ENCODE results near the gene SLC44A5.
"Not testable (repeated sequence)": the region's sequence is repeated elsewhere in the genome, so short reads cannot be mapped to it uniquely, and the experiment has no call there.

Gene SLC44A5

DNA sequence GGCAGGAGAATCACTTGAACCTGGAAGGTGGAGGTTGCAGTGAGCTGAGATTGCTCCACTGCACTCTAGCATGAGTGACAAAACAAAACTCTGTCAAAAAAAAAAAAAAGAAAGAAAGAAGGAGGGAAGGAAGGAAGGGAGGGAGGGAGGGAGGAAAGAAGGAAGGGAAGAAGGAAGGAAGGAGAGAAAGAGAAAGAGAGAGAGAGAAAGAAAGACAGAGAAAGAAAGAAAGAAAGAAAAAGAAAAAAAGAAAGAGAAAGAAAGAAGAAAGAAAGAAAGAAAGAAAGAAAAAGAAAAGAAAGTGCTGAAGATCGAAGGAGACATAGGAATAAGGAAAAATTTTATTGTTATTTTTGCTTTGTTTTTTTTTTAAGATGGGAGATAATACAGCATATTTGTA, 166.7 kb downstream of the SLC44A5 start:
- no peak for DNase-seq

DNA sequence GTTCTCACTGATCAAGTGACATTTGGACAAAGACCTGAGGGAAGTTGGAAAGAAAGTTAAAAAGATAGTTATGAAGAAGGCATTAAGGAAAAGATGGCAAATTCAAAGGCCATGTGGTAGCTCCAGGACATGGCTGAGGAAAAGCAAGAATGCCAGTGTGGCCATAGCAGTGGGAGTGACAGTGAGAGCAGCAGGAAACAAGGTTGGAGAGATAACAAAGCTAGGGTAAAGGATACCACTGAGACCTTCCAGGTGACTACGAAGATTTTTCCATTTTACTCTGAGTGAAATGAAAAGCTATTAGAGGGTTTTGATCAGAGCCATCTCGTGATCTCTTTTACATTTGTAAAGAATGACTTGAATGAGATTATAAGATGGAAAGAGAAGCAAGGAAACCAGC, 170.6 kb downstream of the SLC44A5 start:
- no peak for DNase-seq

DNA sequence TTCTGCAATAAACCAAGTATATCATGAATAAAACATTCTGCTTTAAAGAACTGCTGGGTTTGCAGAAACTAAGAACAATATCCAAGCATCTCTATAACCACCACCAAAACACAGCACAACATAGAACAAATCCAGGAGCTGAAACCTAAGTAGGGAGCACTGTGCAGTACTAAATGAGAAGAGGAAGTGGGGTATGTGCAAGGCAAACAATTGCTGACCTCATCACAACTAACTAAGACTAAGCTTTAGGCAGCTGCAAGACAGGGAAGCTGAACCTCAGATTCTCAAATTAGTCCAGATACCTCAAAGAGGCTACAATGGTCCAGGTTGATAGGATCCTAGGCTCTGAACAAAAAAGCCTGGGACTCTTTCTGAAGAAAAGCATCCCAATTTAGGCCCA, 172.6 kb downstream of the SLC44A5 start:
- DNase-seq = no peak

DNA sequence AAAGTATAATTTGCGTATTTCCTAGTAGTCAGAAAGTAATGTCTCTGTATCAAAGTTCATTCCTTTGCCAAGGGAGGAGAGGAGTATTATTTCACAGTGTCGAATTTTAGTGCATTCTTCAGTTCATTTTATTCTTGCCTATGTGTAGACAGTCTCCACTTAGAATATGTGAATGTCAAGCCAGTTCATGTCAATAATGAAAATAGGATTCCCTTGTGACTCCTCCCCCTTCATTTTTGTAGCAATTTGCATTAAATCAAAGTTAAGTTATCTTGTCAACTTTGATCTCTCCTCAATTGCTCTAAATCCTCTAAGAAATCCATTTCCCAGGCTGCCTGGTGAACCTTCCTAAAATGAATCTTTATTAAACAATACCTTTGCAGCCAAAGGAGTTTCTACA, 179.1 kb downstream of the SLC44A5 start:
- no peak for DNase-seq

DNA sequence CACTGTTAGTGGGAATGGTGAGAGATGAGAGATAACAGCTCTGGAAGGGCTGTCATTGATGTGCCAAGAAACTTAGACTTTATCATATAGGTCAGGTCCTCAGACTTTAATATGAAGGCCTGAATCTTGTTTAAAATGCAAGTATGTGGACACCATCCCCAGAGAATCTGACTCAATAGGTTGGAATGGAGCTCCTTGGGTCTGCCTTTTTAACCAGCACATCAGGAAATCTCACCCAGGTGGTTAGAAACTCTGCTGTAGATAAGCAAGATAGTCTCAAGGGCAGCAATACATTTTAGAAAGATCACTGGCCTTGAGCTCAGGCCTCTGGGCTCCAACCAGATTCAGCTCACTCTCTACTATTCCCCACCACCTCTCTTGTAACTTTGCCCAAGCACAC, 180.4 kb downstream of the SLC44A5 start:
- DNase-seq = no peak

DNA sequence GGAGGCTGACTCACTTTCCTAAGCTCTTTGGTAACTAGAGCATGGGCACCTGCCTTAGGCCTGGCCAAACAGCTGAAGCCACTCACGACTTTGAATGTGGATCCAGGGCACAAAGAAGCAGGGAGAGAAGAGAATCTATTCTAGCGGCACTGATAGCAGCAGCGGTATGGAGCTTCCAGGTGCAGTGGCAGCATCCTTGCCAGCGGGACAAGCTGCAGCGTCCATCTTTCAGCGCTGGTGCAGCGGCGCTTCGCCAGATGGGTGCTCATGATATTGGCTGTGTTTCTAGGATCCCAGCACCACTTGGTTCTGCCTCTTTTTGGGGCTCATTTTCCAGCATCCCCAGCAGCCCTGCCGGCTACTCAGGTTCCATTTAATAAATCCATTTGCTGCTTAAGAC, 184.2 kb downstream of the SLC44A5 start:
- DNase-seq = no peak

DNA sequence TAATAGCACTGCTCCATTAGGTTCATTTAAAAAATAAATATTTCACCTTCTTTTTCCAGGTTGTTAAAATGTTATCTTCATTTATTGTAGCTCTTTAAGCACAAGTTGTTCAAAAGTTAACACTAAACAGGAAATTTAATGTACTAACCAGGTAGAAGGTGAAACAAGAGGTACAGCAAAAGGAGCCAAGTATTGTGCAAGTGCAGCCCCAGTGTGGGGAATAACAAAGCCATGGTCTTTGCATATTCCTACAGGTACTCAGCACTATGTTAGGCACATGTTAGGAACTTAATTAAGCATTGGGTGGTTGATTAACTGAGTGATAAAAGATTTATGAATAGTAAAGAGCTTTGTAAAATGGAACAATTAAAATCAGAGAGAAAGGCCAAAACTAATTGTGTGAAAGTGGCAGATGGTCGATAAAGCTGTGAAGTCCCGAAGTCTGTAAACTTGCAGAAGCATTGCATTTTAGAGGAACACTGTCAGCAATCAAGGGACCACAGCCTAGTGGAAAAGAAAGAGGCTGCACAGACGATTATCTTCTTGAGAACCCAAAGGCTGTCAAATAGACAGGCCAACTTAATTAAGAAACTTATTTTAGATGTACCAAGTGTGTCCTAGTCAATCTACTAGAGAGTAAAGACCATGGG, 185.8 kb downstream of the SLC44A5 start:
- no peak for DNase-seq

DNA sequence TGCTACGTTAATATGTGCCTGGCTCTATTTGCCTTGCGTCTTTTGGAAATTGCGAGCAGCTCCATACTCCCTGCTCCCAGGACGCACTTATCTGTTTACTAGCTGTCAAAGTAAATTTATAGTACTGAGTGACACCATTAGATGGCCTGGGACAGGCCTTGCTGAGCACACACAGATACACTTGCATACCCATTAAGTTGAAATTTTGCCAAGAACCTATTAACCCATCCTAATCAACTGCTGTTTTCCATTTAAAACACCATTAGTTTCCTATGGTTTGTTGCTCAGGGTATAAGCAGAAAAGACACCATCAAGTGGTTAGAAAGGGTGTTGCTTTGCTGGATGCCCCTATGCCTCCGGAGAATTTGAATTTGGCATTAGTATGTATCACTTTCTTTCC, 187.3 kb downstream of the SLC44A5 start:
- no peak for DNase-seq

DNA sequence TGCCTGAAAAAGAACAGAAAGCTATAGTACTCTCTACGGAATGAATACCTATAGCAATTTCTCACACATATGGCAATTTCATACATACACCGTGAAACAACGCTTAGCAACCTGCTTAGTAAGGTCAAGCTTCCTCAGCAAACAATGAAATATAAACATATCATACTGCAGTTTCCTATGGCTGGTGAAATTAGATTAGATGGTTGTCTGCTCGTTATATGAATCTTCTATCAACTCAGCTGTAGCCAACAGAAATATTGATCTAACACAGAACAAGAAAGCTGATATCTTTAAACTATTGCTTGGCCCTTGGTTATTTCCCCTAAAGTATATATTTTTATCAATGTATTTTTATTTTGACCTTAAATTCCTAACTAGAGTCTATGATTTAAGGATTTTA, 187.8 kb downstream of the SLC44A5 start:
- DNase-seq = no peak

DNA sequence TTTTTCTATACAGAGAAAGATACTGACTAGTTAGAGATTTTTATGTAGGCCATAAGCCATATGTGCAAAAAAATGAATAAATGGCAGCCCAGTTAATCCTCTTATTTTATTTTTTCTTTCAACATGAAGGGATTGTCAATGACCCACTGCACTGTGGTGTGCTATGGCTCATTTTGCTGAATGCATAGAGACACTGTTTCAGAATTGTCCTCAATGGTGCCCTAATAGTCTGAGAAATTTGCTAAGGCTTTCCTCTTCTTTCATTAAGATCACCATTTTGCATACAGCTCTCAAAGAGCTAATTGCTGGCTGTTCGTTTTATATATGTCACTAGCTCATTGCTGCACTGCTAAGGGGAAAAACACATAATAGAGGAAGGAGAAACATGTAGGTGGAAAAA, 189.5 kb downstream of the SLC44A5 start:
- no peak for DNase-seq

DNA sequence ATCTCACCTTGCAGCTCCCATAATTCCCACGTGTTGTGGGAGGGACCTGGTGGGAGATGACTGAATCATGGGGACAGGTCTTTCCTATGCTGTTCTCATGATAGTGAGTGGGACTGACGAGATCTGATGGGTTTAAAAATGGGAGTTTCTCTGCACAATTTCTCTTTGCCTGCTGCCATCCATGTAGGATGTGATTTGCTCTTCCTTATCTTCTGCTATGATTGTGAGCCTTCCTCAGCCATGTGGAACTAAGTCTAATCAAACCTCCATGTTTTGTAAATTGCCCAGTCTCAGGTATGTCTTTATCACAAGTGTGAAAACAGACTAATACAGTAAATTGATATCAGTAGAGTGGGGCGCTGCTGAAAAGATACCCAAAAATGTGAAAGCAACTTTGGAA, 195.7 kb downstream of the SLC44A5 start:
- DNase-seq = no peak

DNA sequence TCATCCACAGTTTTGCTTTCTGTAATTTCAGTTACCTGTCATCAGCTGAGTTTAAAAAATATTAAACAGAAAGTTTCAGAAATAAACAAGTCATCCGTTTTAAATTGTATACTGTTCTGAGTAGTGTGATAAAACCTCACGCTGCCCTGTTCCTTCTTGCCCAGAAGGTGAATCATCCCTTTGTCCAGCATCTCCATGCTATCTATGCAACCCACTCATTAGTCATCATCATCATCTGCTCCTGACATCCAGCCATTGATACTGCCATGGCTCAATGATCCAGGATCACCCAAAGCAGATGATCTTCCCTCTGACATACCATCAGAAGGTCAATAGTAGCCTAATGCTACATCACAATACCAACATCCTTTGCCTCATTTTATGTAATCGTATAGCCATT, 198.3 kb downstream of the SLC44A5 start:
- no peak for DNase-seq

DNA sequence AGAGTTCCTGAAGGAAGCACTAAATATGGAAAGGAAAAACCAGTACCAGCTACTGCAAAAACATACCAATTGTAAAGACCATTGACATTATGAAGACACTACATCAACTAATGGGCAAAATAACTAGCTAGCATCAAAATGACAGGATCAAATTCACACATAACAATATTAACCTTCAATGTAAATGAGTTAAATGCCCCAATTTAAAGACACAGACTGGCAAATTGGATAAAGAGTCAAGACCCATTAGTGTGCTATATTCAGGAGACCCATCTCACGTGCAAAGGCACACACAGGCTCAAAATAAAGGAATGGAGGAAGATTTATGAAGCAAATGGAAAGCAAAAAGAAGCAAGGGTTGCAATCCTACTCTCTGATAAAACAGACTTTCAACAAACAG, 206.2 kb downstream of the SLC44A5 start:
- DNase-seq = not testable (repeated sequence)

DNA sequence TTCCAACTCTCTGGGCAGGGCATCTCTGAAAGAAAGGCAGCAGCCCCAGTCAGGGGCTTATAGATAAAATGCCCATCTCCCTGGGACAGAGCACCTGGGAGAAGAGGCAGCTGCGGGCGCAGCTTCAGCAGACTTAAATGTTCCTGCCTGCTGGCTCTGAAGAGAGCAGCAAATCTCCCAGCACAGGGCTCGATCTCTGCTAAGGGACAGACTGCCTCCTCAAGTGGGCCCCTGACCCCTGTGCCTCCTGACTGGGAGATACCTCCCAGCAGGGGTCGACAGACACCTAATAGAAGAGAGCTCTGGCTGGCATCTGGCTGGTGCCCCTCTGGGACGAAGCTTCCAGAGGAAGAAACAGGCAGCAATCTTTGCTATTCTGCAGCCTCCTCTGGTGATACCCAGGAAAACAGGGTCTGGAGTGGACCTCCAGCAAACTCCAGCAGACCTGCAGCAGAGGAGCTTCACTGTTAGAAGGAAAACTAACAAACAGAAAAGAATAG, 207.7 kb downstream of the SLC44A5 start:
- not testable (repeated sequence) for DNase-seq

DNA sequence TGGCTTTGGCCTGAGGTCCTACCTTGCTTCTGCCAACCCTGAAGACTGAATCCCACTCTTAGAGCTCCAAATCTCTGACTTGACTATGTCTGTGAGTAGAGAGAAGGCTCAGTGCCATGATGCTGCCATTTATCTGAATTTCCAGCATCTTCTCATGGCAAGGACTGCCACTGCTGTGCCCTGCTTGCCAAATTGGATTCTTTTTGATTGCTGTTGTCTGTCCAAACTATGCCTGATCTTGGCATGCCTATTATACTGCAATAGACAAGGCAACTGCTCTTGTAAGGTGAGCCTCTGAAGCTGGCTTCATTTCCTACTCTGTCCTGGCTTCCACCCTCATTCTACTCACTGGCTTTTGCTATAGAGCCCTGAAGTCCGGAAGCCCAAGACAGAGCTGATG, 210.2 kb downstream of the SLC44A5 start:
- no peak for DNase-seq

DNA sequence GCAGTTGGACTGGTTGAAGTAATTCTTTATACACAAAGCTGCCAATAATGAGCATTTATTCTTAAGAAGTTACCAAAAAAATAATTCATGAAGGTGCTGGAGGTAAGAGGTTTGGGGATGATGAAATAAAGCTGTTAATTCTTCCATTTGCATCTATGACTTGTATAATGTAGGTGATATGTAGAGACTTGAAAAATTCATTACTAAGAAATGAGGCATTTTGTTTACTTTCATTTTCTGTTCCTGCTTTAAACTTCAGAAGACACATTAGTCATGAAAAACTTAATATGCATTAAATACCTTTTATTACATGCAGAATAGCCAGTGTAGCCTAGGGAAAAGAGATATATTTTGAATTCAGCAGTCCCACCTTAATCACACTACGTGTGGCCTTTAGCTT, 214.2 kb downstream of the SLC44A5 start:
- DNase-seq = no peak

DNA sequence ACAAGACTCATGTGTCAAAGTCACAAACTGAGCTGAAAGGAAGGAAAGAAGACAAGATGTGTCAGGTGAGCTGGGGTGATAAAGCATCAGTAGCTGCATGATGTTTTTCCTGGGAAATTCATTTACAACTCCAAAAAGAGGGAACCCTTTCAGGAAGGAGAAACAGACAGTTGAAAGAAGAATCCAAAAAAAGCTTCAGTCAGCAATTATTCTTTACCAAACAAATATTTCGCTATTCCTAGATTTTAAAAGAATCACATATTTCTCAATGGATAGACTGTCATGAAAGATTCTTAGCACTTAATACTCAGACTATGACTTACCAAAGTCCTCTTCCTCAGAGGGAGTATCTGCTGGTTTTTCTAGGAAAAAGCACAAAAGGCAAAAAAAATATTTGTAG, 214.7 kb downstream of the SLC44A5 start:
- DNase-seq = no peak

DNA sequence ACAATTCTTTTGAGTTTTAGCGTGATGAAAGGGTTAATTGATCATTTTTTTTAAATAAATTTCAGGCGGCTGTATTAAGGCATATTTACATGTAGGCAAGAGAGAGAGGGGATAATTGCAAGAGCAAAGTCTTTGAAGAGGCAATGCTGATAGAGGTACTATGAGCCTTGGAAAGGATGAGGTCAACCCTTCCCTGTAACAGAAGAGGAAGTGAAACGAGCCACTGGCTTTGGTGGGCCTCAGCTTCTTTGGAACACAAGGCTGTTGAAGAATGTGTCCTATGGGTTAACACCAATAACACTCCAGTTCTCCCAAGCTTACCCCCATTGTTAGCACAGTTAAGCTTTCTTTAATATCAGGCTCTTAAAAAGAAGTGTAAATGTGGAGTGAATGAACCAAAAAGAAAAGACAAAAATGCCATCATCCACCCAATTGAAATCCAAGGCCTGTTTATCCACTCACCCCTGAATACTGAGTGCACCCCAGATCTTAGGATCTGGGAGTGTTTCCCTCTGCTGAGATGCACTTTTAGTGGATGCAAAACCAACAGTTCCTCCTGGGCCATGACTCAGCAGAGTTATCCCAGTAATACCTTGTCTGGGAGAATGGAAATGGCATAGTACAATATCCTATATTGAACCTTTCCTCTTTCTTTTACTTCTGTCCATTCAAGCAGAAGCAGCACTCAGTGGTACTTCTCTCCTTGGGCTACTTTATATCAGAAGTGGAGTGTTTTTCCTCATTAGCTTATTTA, 216.4 kb downstream of the SLC44A5 start:
- DNase-seq = no peak

DNA sequence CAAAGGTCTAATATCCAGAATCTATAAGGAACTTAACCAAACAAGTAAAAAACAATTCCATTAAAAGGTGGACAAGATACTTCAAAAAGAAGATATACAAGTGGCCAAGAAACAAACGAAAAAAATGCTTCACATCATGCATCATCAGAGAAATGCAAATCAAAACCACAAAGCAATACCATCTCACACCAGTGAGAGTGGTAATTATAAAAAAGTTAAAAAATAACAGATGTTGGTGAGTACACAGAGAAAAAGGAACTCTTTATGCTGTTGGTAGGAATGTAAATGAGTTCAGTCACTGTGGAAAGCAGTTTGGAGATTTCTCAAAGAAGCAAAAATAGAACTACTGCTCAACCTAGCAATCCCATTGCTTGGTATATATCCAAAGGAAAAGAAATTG, 218.6 kb downstream of the SLC44A5 start:
- no peak for DNase-seq

DNA sequence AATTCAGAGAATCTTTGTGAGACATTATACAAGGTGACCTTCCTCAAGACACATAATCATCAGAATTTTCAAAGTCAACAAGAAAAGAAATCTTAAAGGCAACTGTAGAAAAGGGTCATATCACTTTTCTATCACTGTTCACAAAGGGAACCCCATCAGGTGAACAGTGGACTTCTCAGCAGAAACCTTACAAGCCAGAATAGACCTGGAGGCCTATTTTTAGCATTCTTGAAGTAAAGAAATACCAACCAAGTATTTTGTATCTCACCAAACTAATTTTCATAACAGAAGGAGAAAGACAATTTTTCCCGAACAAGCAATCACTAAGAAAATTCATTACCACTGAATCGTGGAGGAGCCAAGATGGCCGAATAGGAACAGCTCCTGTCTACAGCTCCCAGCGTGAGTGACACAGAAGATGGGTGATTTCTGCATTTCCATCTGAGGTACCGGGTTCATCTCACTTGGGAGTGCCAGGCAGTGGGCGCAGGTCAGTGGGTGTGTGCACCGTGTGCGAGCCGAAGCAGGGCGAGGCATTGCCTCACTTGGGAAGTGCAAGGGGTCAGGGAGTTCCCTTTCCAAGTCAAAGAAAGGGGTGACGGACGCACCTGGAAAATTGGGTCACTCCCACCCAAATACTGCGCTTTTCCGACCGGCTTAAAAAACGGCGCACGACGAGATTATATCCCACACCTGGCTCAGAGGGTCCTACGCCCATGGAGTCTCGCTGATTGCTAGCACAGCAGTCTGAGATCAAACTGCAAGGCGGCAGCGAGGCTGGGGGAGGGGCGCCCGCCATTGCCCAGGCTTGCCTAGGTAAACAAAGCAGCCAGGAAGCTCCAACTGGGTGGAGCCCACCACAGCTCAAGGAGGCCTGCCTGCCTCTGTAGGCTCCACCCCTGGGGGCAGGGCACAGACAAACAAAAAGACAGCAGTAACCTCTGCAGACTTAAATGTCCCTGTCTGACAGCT, 235.2 kb downstream of the SLC44A5 start:
- not testable (repeated sequence) for DNase-seq

DNA sequence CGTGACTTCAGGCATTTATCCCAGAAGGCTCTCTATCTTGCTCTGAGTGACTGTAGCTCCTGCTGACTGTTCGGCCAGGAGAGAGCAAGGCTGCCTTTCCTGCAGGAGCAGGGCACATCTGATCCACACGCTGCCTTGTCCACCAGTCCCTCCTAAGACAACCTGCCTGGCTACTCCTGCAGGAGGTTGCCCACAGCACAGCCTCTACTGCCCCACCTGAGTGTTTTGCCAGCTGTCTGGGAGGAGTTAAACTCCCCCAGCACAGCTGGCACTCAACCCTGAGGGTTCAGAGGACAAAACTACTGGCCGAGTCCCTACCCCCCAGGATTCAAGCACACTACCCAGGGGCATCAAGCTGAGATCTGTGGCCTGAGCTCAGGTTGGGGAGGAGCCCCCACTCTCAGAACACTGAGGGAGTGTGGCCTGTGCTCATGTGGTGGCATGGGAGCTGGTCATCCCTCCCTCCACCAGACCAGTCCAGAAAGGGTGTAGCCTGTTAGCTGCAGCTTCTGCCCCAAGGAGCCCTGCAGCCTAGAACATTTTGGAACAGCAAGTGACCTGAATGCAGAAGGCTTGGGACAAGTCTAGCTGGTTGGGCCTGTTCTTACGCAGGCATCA, 237.3 kb downstream of the SLC44A5 start:
- DNase-seq = no peak

DNA sequence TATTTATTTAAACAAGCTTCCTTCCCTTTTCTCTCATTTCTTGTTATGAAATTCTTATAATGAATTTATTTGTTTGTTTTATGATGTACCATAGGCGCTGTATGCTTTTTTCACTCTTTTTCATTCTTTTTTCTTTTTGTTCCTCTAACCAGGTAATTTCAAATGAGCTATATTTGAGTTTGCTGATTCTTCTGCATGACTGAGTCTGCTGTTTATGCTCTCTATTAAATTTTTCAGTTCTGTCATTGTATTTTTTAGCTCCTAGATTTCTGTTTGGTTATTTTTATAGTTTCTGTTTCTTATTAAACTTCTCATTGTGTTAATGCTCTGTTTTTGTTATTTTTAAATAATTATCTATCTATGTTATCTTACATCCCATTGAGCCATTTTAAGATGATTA, 244.3 kb downstream of the SLC44A5 start:
- no peak for DNase-seq

DNA sequence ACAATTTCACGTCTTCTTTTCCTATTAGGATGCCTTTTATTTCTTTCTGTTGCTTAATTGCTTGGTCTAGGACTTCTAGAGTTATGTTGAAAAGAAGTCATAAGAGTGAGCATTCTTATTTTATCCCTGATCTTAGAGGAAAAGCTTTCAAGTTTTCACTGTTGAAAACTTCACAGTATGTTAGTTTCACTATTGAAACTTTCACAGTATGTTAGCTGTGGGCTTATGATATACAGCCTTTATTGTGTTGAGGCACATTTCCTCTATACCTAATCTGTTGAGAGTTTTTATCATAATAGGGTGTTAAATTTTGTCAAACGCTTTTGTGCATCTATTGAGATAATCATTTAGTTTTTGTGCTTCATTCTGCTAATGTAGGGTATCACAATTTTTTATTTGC, 249.7 kb downstream of the SLC44A5 start:
- DNase-seq = no peak

Data from CD4-positive, alpha-beta T cell treated with Interleukin-17A for 1 hour (primary cell).